Activated CD4-positive, alpha-beta memory T cell treated with anti-CD3 and anti-CD28 coated beads, Interleukin-2, amount 10 ng/mL, durations not matched to agents 7 days and 5 days (primary cell): ENCODE results near the gene CD19. TPM values are rescaled to one million over a fixed set of nuclear protein-coding genes. Genes with fewer than 3 reads are reported as not detected.
"Not testable (repeated sequence)": the region's sequence is repeated elsewhere in the genome, so short reads cannot be mapped to it uniquely, and the experiment has no call there.

Experiments used
- CTCF ChIA-PET: fragments of 350-600 bp; sonication (Branson Sonifier 250); formaldehyde crosslinking; loops from one replicate; lab custom pipeline; 2021; ENCODE audit warnings: antibody characterized with exemption, inconsistent platforms; lab: Charles Lee
- POLR2A ChIA-PET: fragments of 350-600 bp; sonication (Branson Sonifier 250); formaldehyde crosslinking; loops from one replicate; lab custom pipeline; 2021; ENCODE audit warnings: antibody characterized with exemption; lab: Charles Lee
- DNase-seq: peaks from one replicate; pipeline ENCODE4 v3.0.0-alpha.2; 2020
- H3K27ac Mint-ChIP-seq: one replicate; pipeline ENCODE4 v1.8.0; 2021; ENCODE audit warnings: mild to moderate bottlenecking, mixed read lengths
- H3K27me3 Mint-ChIP-seq: one replicate; pipeline ENCODE4 v1.8.0; 2021; ENCODE audit warnings: mixed read lengths
- H3K36me3 Mint-ChIP-seq: one replicate; pipeline ENCODE4 v1.8.0; 2021; ENCODE audit warnings: low read depth, mixed read lengths
- H3K4me1 Mint-ChIP-seq: one replicate; pipeline ENCODE4 v1.8.0; 2021; ENCODE audit warnings: mixed read lengths
- H3K4me3 Mint-ChIP-seq: one replicate; pipeline ENCODE4 v1.8.0; 2021; ENCODE audit warnings: mild to moderate bottlenecking, mixed read lengths
- H3K9me3 Mint-ChIP-seq: one replicate; pipeline ENCODE4 v1.8.0; 2021; ENCODE audit warnings: mixed read lengths
- total RNA-seq, 2 experiments: library from RNA; stranded (reverse); gene quantifications; one replicate each; pipeline ENCODE4 v1.2.3, GENCODE V29; 2021

CD19 gene
- total RNA-seq = not detected

- H3K36me3 Mint-ChIP-seq = no peaks in the 10 kb centered on the region
- CTCF ChIA-PET = interaction anchor here (0.8 to 2.7 kb wide), 2 partner anchors 10 to 13 kb away, joined by 3 to 15 read pairs; no protein-coding TSS in a partner anchor
- H3K4me3 Mint-ChIP-seq = no peak within 1 kb of the TSS
- DNase-seq = no peak
- POLR2A ChIA-PET = no interaction called here
- peak within 1 kb of the TSS; percentile 23 for H3K27ac Mint-ChIP-seq
- no peaks in the 10 kb centered on the region for H3K9me3 Mint-ChIP-seq
- H3K27me3 Mint-ChIP-seq = no peaks in the 10 kb centered on the region
- peaks cover 22% of the 10 kb centered on the region for H3K4me1 Mint-ChIP-seq
Measured at GRCh38 chr16:28931801-28932225, at the start of gene CD19. Gene CD19 (plus strand): TSS chr16:28931971. CDS start chr16:28932001, 30 bp downstream.

DNA sequence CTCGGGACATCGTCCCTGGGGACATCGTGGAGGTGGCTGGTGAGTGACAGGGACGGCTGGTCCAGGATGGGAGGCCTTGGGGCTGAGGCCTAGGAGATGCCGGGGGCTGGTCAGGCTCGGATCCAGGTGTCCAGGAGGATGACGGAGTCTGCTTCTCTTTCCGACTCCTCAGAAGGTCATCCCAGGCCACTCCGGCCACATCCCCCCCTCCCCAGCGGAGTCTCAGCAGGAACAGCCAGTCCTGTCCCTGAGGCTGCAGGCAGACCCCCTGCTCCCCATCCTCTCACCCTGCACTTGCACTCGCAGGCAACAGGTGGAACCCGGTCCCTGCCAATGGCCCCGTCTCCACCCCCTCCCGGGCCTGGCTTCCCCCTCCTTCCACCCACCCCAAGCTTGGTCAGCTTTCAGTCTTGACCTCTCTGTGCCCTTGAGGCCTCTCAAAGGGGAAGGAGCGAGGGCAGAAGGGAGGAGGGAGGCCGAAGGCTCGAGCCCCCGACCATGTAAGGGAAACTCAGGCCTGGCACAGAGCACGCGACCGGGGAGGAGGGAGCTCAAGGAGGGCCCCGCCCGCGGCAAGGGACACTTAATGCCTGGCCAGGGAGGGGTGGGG lies 49.1 kb upstream of the CD19 start:
- no peaks in the 10 kb centered on the region for H3K36me3 Mint-ChIP-seq
- ChIA-PET POLR2A (interaction anchor here (4.0 kb wide), 1 partner anchor 18 kb away, joined by 36 read pairs; the partner anchor contains the start of gene SH2B1), CTCF (interaction anchor here (0.7 kb wide), 1 partner anchor 63 kb away, joined by 3 read pairs; no protein-coding TSS in a partner anchor)
- peaks cover 31% of the 10 kb centered on the region for H3K4me1 Mint-ChIP-seq
- no peak overlapping the region for H3K27ac Mint-ChIP-seq
- DNase-seq = no peak
- H3K9me3 Mint-ChIP-seq = no peaks in the 10 kb centered on the region
- no peak overlapping the region for H3K4me3 Mint-ChIP-seq
- H3K27me3 Mint-ChIP-seq = peaks cover 6% of the 10 kb centered on the region

DNA sequence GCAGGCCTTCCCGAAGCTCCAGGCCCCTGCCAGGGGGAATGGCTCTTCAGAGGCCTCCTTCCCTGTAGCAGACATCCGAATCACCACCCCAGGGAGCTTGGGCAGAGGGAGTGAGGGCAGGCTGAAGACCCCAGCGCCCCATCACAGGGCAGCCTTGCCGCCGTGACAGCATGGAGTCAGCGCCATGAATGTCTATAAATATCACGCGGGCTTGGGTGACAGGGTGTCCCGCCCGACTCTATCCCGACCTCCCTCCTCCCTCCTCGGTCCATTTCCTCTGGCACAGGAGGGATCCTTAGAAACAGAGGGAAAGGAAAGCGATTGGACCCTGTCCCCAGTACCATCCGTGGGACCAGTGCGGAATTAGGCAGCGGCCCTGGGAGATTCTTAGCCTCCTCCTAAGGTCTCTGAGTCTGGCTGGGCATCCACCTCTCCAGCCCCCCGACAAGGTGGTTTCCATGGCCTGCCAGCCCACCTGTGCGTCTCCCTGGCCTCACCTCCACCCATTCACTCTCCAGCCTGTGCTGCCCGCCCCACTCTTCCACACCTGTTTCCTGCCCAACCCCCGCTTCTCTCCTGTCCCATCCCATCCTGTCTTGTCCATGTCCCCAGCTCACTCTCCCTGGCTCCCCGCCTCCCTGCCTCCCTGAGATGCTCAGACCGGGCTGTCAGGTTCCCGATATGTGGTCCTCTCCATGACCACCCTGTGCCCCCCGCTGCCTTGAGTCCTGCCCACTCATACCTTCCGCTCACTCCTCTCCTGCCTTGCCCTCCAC lies 48.4 kb upstream of the CD19 start:
- no peaks in the 10 kb centered on the region for H3K36me3 Mint-ChIP-seq
- no peak for DNase-seq
- no peak overlapping the region for H3K27ac Mint-ChIP-seq
- POLR2A ChIA-PET = no interaction called here
- peaks cover 6% of the 10 kb centered on the region for H3K27me3 Mint-ChIP-seq
- CTCF ChIA-PET = interaction anchor here (0.7 to 1.0 kb wide), 2 partner anchors 10 to 62 kb away, joined by 3 to 4 read pairs; no protein-coding TSS in a partner anchor
- no peaks in the 10 kb centered on the region for H3K9me3 Mint-ChIP-seq
- no peak overlapping the region for H3K4me3 Mint-ChIP-seq
- H3K4me1 Mint-ChIP-seq = peaks cover 26% of the 10 kb centered on the region

GRCh38 chr16:28884045-28884444 lies 47.7 kb upstream of the CD19 start:
- ChIA-PET CTCF (interaction anchor here (1.0 kb wide), 1 partner anchor 11 kb away, joined by 4 read pairs; no protein-coding TSS in a partner anchor), POLR2A (no interaction called here)
- Mint-ChIP-seq H3K36me3 (no peaks in the 10 kb centered on the region), H3K4me1 (peaks cover 19% of the 10 kb centered on the region), H3K4me3 (no peak overlapping the region), H3K9me3 (no peaks in the 10 kb centered on the region), H3K27me3 (peaks cover 6% of the 10 kb centered on the region), H3K27ac (no peak overlapping the region)
- no peak for DNase-seq

DNA sequence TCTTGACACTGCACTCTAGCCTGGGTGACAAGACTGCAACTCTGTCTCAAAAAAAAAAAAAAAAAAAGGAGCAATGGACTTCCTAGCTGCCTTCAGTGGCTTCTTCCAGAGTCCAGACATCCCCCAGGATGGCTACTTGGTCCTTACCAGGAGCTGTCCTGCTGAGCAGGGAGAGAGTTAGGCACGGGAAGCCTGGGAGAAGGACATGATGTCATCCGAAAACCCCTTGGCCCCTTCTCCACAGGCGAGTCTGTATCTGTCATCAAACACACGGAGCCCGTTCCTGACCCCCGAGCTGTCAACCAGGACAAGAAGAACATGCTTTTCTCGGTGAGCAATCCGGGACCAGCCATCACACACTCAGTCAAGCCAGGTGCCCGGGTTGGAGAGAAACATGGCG lies 44.8 kb upstream of the CD19 start:
- CTCF ChIA-PET = no interaction called here
- H3K4me1 Mint-ChIP-seq = peaks cover 2% of the 10 kb centered on the region
- no peak overlapping the region for H3K27ac Mint-ChIP-seq
- DNase-seq = no peak
- H3K9me3 Mint-ChIP-seq = no peaks in the 10 kb centered on the region
- H3K27me3 Mint-ChIP-seq = no peaks in the 10 kb centered on the region
- no peak overlapping the region for H3K4me3 Mint-ChIP-seq
- H3K36me3 Mint-ChIP-seq = no peaks in the 10 kb centered on the region
- POLR2A ChIA-PET = no interaction called here

DNA sequence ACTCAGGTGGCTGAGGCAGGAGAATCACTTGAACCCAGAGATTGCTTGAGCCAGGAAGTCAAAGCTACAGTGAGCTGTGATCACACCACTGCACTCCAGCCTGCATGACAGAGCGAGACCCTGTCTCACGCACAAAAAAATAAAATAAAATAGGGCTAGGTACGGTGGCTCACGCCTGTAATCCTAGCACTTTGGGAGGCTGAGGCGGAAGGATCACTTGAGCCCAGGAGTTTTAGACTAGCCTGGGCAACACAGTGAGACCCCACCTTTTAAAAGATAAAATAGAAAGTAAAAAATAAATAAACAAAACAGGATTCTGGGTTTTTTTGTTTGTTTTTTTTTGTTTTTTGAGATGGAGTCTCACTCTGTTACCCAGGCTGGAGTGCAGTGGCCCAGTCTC lies 41.4 kb upstream of the CD19 start:
- POLR2A ChIA-PET, H3K36me3 Mint-ChIP-seq, H3K27ac Mint-ChIP-seq, H3K4me3 Mint-ChIP-seq, DNase-seq, H3K27me3 Mint-ChIP-seq, H3K4me1 Mint-ChIP-seq, H3K9me3 Mint-ChIP-seq: not testable (repeated sequence)
- CTCF ChIA-PET = interaction anchor here (1.0 kb wide), 1 partner anchor 16 kb away, joined by 4 read pairs; no protein-coding TSS in a partner anchor

GRCh38 chr16:28891964-28892890 lies 39.5 kb upstream of the CD19 start:
- ChIA-PET POLR2A (interaction anchor here (2.6 kb wide), 1 partner anchor 13 kb away, joined by 7 read pairs; no protein-coding TSS in a partner anchor), CTCF (no interaction called here)
- Mint-ChIP-seq H3K36me3 (no peaks in the 10 kb centered on the region), H3K4me3 (no peak overlapping the region), H3K27me3 (no peaks in the 10 kb centered on the region), H3K27ac (no peak overlapping the region), H3K9me3 (no peaks in the 10 kb centered on the region), H3K4me1 (no peaks in the 10 kb centered on the region)
- DNase-seq = no peak

- Mint-ChIP-seq H3K4me1 (no peaks in the 10 kb centered on the region), H3K9me3 (no peaks in the 10 kb centered on the region), H3K27ac (no peak overlapping the region), H3K27me3 (no peaks in the 10 kb centered on the region), H3K36me3 (no peaks in the 10 kb centered on the region), H3K4me3 (no peak overlapping the region)
- DNase-seq = no peak
- CTCF ChIA-PET = no interaction called here
- POLR2A ChIA-PET = interaction anchor here (2.6 kb wide), 1 partner anchor 14 kb away, joined by 7 read pairs; no protein-coding TSS in a partner anchor
Measured at GRCh38 chr16:28893291-28893690, 38.5 kb upstream of the CD19 start.

- no peak for DNase-seq
- H3K9me3 Mint-ChIP-seq = no peaks in the 10 kb centered on the region
- no peak overlapping the region for H3K4me3 Mint-ChIP-seq
- no peaks in the 10 kb centered on the region for H3K27me3 Mint-ChIP-seq
- ChIA-PET CTCF (interaction anchor here (1.1 kb wide), 1 partner anchor 49 kb away, joined by 3 read pairs; no protein-coding TSS in a partner anchor), POLR2A (no interaction called here)
- H3K4me1 Mint-ChIP-seq = no peaks in the 10 kb centered on the region
- H3K36me3 Mint-ChIP-seq = no peaks in the 10 kb centered on the region
- H3K27ac Mint-ChIP-seq = no peak overlapping the region
Measured at GRCh38 chr16:28895609-28896008, 36.2 kb upstream of the CD19 start.

DNA sequence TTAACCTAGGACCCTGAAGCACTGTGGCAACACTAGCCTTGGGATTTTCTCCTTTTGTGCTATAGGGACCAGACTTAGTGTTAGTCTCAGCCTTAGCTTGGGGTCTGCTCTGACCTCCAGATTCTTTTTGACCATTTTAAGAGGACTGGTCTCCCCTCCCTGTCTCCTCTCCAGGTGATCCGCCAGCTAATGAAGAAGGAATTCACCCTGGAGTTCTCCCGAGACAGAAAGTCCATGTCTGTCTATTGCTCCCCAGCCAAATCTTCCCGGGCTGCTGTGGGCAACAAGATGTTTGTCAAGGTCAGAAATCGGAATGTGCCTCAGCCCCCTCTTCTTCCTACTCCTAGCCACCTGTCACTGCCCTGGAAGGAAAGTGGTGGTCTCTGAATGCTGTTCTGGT lies 33.9 kb upstream of the CD19 start:
- no peak for DNase-seq
- H3K4me1 Mint-ChIP-seq = no peaks in the 10 kb centered on the region
- H3K27me3 Mint-ChIP-seq = no peaks in the 10 kb centered on the region
- ChIA-PET POLR2A (no interaction called here), CTCF (no interaction called here)
- no peak overlapping the region for H3K4me3 Mint-ChIP-seq
- no peak overlapping the region for H3K27ac Mint-ChIP-seq
- H3K9me3 Mint-ChIP-seq = no peaks in the 10 kb centered on the region
- H3K36me3 Mint-ChIP-seq = no peaks in the 10 kb centered on the region

DNA sequence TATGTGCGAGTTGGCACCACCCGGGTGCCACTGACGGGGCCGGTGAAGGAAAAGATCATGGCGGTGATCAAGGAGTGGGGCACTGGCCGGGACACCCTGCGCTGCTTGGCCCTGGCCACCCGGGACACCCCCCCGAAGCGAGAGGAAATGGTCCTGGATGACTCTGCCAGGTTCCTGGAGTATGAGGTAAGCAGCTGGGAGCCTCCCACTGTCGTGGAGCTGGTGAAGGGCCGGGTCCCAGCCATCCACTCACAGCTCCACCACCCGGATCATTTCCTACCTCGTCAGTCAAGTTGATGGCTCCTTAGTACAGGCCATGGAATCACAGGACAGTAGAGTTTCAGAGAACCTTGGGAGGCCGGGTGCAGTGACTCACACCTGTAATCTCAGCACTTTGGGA lies 33.5 kb upstream of the CD19 start:
- no peaks in the 10 kb centered on the region for H3K36me3 Mint-ChIP-seq
- no peak overlapping the region for H3K27ac Mint-ChIP-seq
- POLR2A ChIA-PET = no interaction called here
- no peaks in the 10 kb centered on the region for H3K4me1 Mint-ChIP-seq
- H3K27me3 Mint-ChIP-seq = no peaks in the 10 kb centered on the region
- DNase-seq = no peak
- CTCF ChIA-PET = interaction anchor here (0.6 kb wide), 1 partner anchor 13 kb away, joined by 3 read pairs; no protein-coding TSS in a partner anchor
- H3K9me3 Mint-ChIP-seq = no peaks in the 10 kb centered on the region
- H3K4me3 Mint-ChIP-seq = no peak overlapping the region

DNA sequence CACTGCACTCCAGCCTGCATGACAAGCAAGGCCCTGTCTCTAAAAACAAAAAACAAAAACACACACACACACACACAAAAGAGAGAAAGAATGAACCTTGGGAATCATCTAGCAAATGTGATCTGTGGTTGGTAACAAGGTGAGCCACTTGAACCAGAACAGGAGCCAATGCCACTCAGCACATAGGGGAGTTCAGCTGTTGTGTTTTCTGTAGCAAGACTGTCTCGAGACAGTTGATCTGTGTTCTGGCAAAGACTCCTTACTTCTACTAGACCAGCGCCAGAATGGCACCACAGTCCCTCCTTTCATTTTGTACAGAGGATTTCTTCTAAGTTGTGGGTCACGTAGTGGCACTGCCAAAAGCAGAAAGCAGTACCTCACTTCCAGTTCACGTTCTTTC lies 32.8 kb upstream of the CD19 start:
- Mint-ChIP-seq H3K36me3 (no peaks in the 10 kb centered on the region), H3K27me3 (no peaks in the 10 kb centered on the region), H3K9me3 (no peaks in the 10 kb centered on the region), H3K27ac (no peak overlapping the region), H3K4me1 (no peaks in the 10 kb centered on the region), H3K4me3 (no peak overlapping the region)
- no peak for DNase-seq
- ChIA-PET POLR2A (no interaction called here), CTCF (interaction anchor here (0.6 kb wide), 1 partner anchor 14 kb away, joined by 3 read pairs; no protein-coding TSS in a partner anchor)
